Measurements from ENCODE around the gene CORIN.

CORIN gene

GRCh38 chr4:47650584-47651130 lies 187.2 kb downstream of the CORIN start:
- in situ Hi-C loops (cut with HindIII; ENCODE audit: low pct_unique_long_range_greater_than_20kb, low sequenced_read_pairs): no loop called here

GRCh38 chr4:47647544-47647943 lies 190.3 kb downstream of the CORIN start:
- in situ Hi-C loops (cut with HindIII; ENCODE audit: low pct_unique_long_range_greater_than_20kb, low sequenced_read_pairs): no loop called here

More at GRCh38 chr4:47650584-47651130, 187.2 kb downstream of the CORIN start:
- TF ChIP-seq JUND (IDR thresholded peaks at IDR 0.05; ENCODE audit: low read depth): no peak
- DNase-seq (ENCODE audit: low read depth in 1 of 2, low spot score in 1 of 2): no peak

DNA sequence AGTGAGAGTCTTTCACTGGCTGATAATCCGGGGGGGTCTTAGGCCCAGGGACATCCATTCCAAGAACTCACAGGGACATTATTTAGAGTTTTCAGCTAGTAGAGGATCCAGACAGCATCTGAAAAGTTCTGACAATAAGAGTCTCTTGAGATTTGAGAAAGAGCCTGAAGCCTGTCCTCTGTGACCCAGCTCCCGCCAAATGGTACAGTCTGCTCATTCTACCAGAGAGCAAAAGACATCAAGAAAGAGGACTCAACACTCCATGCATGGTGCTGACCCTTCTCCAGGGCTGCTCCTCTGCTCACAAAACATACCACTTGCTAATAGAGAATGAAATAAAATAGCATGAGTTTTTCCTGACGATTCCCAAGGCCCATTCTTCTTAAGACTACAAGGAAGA lies 190.8 kb downstream of the CORIN start:
- TF ChIP-seq JUND (IDR thresholded peaks at IDR 0.05; ENCODE audit: low read depth): no peak
- in situ Hi-C loops (cut with HindIII; ENCODE audit: low pct_unique_long_range_greater_than_20kb, low sequenced_read_pairs): no loop called here
- no peak for DNase-seq (ENCODE audit: low read depth in 1 of 2, low spot score in 1 of 2)

More at GRCh38 chr4:47647544-47647943, 190.3 kb downstream of the CORIN start:
- no peak for DNase-seq (ENCODE audit: low read depth in 1 of 2, low spot score in 1 of 2)
- TF ChIP-seq JUND (IDR thresholded peaks at IDR 0.05; ENCODE audit: low read depth): no peak

DNA sequence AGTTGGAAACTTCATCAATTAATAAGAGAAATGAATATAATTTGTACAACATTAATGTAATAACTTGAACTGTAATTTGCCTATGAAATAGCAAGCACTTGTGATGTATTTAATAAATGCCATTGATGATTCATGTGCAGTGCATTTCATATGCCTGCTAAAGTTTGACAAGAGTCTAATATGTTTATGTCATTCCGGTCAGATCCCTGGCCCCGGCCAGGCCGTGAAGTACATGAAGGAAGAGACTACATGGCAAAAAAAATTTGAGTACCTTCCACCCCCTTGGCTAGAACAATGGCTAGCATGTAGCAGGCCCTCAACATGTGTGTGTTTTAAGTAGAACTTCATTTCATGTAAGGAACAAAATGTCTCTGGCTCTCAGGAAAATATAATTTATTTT lies 191.5 kb downstream of the CORIN start:
- DNase-seq (ENCODE audit: low read depth in 1 of 2, low spot score in 1 of 2): no peak
- in situ Hi-C loops (cut with HindIII; ENCODE audit: low pct_unique_long_range_greater_than_20kb, low sequenced_read_pairs): no loop called here
- no peak for TF ChIP-seq JUND (IDR thresholded peaks at IDR 0.05; ENCODE audit: low read depth)

DNA sequence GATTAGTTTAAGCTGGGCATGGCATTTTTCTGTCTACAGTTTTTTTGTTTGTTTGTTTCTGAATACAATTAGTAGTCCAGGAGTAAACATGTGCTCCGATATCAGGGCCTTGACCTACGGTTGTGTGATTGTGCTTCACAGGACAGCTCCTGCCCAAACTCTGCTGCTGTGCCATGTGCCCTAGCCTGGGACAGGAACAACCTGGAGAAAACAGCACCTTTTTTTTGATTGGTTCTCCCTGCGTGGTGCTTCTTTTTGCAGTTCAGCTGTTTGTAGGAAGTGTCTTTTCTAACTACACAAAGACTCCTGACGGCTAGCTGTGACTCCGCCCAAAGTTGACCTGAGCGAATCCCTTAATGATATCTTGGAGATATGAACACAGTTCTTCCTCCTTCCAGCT lies 194.0 kb downstream of the CORIN start:
- no peak for TF ChIP-seq JUND (IDR thresholded peaks at IDR 0.05; ENCODE audit: low read depth)
- DNase-seq (ENCODE audit: low read depth in 1 of 2, low spot score in 1 of 2): no peak
- in situ Hi-C loops (cut with HindIII; ENCODE audit: low pct_unique_long_range_greater_than_20kb, low sequenced_read_pairs): no loop called here

DNA sequence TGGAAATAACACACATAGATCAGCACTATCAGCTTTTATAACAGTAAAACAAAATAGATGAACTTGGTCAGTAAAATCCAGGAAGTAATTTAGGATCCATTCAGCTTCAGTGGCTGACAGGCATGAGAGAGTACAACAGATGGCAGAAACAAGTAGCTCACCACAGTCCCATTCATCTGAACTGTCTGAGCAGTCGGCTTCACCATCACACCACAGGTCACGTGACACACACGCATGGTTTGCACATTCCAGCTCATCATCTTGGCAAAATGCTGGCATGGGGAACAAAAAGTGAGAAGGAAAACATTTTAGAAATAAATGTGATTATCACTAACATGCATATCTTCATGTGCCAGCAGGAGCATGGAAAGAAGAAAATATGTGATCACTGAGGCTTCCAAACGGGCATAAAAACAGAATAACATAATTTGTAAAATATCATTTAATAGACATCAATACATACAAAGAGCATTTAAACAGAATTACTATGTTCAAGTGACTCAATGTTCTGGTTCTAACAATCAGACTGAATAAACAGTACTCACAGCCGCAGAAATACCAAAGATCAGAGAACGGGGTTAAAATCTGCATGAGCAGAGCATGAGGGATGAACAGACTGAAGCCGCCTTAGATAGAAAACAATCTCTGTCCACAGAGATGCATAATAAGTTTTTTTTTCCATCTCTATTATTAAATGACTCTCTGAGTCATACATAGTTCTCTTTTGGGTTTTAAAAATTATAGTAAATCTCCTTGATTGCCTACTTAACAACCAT lies 194.7 kb downstream of the CORIN start:
- in situ Hi-C loops (cut with HindIII; ENCODE audit: low pct_unique_long_range_greater_than_20kb, low sequenced_read_pairs): no loop called here
- DNase-seq (ENCODE audit: low read depth in 1 of 2, low spot score in 1 of 2): no peak
- TF ChIP-seq JUND (IDR thresholded peaks at IDR 0.05; ENCODE audit: low read depth): no peak

- no peak for DNase-seq (ENCODE audit: low read depth in 1 of 2, low spot score in 1 of 2)
- in situ Hi-C loops (cut with HindIII; ENCODE audit: low pct_unique_long_range_greater_than_20kb, low sequenced_read_pairs): no loop called here
- no peak for TF ChIP-seq JUND (IDR thresholded peaks at IDR 0.05; ENCODE audit: low read depth)
These were observed 195.6 kb downstream of the CORIN start for GRCh38 chr4:47642191-47642830.

- in situ Hi-C loops (cut with HindIII; ENCODE audit: low pct_unique_long_range_greater_than_20kb, low sequenced_read_pairs): no loop called here
- DNase-seq (ENCODE audit: low read depth in 1 of 2, low spot score in 1 of 2): no peak
- no peak for TF ChIP-seq JUND (IDR thresholded peaks at IDR 0.05; ENCODE audit: low read depth)
These were observed 196.1 kb downstream of the CORIN start for GRCh38 chr4:47641755-47642154.

DNA sequence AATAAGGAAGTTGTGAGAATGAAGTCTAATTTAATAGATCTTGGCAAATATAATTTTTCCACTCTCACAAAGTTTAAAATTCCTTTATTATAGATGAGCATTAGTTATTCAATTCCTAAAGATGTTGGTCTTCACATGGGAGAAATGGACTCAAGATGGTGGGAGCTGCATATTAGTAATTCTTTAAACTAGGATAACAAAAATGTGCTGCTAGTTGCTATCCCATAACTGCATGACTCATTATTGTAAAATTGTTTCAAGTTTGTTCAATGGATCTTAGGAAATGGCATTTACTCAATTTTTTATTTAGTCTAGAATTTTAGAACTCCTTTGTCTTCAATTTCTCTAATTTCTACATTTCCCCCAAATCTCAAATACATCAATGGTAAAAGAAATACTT lies 197.0 kb downstream of the CORIN start:
- in situ Hi-C loops (cut with HindIII; ENCODE audit: low pct_unique_long_range_greater_than_20kb, low sequenced_read_pairs): no loop called here
- TF ChIP-seq JUND (IDR thresholded peaks at IDR 0.05; ENCODE audit: low read depth): no peak
- DNase-seq (ENCODE audit: low read depth in 1 of 2, low spot score in 1 of 2): no peak

DNA sequence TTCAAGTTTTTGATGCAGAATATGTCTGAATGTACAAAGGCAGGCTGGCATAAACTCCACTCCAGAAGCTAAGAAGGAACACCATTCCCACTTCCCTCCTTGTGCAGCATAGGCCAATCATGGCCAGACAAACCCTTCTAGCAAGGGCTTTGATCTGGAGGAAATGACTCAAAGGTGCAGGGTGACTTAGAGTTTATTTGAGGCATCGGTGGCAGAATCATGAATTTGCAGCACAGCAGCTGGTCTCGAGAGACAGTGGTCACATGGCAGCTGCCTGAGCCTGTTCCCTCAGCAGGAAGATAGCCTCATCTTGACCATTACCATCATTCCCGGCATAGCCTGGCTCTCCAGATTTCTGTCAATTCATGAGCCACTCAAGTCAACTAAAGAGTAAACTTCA lies 198.3 kb downstream of the CORIN start:
- DNase-seq (ENCODE audit: low read depth in 1 of 2, low spot score in 1 of 2): no peak
- no peak for TF ChIP-seq JUND (IDR thresholded peaks at IDR 0.05; ENCODE audit: low read depth)
- in situ Hi-C loops (cut with HindIII; ENCODE audit: low pct_unique_long_range_greater_than_20kb, low sequenced_read_pairs): no loop called here

DNA sequence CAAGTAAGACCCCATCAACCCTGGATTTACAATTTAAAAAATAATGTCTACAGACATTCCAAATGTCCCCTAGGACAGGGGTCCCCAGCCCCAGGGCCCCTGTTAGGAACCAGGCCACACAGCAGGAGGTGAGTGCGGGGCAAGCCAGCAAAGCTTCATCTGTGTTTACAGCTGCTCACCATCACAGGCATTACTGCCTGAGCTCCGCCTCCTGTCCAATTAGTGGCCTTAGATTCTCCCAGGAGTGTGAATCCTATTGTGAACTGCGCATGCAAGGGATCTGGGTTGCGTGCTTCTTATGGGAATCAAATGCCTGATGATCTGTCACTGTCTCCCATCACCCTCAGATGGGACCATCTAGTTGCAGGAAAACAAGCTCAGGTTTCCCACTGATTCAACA lies 206.7 kb downstream of the CORIN start:
- no peak for DNase-seq (ENCODE audit: low read depth in 1 of 2, low spot score in 1 of 2)
- in situ Hi-C loops (cut with HindIII; ENCODE audit: low pct_unique_long_range_greater_than_20kb, low sequenced_read_pairs): no loop called here
- no peak for TF ChIP-seq JUND (IDR thresholded peaks at IDR 0.05; ENCODE audit: low read depth)

- DNase-seq (ENCODE audit: low read depth in 1 of 2, low spot score in 1 of 2): no peak
- in situ Hi-C loops (cut with HindIII; ENCODE audit: low pct_unique_long_range_greater_than_20kb, low sequenced_read_pairs): no loop called here
- TF ChIP-seq JUND (IDR thresholded peaks at IDR 0.05; ENCODE audit: low read depth): no peak
These were observed 213.8 kb downstream of the CORIN start for GRCh38 chr4:47624031-47624441.

DNA sequence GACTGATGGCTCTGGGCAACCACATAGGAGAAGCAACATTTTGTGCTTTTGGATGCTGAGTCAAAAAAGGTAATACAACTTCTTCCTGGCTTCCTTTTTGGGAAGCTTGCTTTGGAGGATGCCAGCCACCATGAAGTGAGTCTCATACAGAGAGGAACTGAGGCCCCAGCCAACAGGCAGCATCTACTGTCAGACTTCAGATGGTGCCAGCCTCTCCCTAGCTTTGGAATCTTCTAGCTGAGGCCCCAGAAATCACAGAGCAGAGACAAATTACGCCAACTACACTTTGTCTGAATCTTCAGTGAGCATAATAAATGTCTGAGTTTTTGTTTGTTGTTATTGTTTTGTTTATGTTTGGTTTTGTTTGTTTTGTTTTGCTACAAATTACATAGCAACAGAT lies 216.7 kb downstream of the CORIN start:
- no peak for TF ChIP-seq JUND (IDR thresholded peaks at IDR 0.05; ENCODE audit: low read depth)
- DNase-seq (ENCODE audit: low read depth in 1 of 2, low spot score in 1 of 2): no peak
- in situ Hi-C loops (cut with HindIII; ENCODE audit: low pct_unique_long_range_greater_than_20kb, low sequenced_read_pairs): no loop called here

Data from T47D (cell line).